HG02623 (cell line): ENCODE data around the gene EXOC4.
"Not testable (repeated sequence)": the region's sequence is repeated elsewhere in the genome, so short reads cannot be mapped to it uniquely, and the experiment has no call there.

Experiments
- ATAC-seq: cut with Tn5 transposase; IDR thresholded peaks from one replicate; pipeline ENCODE4 v1.9.1; 2021; ENCODE audit warnings: moderate library complexity; ENCODE audit not compliant: unreplicated experiment

Gene EXOC4

DNA sequence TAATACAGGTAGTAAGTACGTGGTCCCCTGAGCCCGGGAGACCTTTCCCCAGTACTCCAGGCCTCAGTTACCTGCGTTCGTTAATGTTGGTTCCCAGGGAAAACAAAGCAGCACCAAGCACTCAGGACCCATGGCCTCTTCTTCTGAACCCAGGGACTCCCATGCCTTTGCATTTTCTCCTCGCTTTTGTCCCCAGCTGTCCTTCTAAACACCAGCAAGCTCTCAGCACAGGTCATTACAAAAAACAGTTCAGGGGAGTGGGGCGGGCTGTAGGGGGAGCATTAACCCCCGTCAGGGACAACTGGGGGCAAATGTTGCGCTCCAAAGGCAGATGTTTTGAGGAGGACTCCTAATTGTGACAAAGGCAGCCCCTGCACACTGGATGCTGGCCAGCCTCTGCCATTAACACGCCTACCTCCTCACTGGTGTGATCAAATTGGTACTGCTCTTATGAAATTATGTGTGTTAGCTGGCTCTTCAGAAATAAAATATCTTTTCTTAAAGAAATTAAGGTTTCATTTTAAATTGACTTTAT is 793.8 kb downstream of the EXOC4 start:
- no peak for ATAC-seq

DNA sequence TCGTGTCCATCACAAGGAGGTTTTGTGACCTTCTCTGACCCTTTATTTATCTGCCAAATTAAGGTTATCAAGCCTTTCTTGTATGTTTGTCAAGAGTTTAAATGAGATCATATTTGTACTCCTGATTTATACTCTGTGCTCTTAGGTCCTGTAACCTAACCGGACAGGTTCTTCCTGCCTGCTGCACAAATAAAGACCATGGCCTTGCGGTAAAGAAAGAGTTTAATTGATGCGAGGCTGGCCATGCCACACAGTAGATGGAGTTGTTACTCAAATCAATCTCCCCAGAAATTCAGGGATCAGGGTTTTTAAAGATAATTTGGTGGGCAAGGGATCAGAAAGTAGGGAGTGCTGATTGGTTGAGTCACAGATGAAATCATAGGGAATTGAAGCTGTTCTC is 794.8 kb downstream of the EXOC4 start:
- ATAC-seq, result no peak

DNA sequence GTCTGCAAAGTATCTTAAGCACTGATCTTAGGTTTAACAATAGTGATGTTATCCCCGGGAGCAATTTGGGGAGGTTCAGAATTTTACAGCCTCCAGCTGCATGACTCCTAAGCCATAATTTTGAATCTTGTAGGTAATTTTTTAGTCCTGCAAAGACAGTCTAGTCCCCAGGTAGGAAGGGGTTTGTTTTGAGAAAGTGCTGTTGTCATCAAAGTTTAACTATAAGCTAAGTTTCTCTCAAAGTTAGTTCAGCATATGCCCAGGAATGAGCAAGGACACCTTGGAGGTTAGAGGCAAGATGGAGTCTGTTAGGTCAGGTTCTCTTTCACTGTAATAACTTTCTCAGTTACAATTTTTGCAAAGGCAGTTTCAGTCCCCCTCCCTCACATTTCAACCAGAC is 795.3 kb downstream of the EXOC4 start:
- ATAC-seq, result no peak

DNA sequence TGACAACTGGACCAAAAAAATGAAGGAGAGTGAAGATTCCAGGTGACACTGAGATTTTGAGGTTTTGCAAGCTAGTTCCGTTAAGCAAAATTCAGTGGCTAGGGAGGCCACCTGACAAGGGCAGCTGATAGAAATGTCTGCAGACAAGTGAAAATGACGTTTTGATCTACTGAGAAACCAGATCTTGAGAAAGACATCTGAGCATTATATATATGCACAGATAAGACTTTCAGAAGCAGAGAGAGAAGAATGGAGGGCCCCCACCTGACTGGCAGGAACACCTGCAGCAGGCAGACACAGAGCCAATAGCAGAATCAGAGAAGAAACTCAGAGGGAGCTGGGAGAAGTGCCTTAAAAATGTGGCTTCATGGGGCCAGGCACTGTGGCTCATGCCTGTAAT is 798.1 kb downstream of the EXOC4 start:
- ATAC-seq, result no peak

GRCh38 chr7:134056816-134057215 is 803.9 kb downstream of the EXOC4 start:
- no peak for ATAC-seq

DNA sequence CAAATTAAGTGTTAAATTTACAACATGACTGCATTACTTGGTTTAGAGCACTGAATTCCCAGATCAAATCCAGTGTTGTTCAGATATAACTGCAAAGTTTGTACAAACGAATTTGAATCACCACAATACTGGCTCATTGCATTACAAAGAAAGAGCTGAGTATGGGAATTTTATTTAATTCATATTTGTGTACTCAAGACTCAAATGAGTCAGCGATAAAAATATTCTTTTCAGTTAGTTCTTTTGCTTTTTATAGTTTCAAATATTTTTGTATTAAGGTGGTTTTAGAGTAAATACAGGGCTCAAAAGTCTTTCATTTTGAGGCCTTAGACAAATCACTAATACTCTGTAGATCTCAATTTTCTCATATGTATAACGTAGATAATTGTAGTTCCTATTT is 805.6 kb downstream of the EXOC4 start:
- no peak for ATAC-seq

DNA sequence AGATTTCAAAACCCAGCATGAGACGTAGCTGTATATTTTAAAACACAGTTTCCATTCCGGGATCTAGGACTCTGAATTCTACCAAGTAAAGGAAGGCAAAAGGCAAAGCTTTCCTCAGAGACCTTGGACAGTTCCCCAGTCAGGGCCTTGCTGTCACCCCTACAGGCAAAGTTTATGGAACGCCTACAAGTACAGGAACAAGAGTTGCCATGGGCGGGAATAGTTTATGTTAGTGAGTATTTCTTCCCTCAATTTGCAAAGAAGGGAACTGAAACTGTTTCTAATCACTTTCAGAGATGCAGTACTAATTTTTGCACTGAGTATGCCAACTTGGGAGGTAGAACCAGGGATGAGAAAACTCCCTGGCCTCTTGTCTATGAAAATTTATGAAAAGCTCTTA is 806.1 kb downstream of the EXOC4 start:
- no peak for ATAC-seq

DNA sequence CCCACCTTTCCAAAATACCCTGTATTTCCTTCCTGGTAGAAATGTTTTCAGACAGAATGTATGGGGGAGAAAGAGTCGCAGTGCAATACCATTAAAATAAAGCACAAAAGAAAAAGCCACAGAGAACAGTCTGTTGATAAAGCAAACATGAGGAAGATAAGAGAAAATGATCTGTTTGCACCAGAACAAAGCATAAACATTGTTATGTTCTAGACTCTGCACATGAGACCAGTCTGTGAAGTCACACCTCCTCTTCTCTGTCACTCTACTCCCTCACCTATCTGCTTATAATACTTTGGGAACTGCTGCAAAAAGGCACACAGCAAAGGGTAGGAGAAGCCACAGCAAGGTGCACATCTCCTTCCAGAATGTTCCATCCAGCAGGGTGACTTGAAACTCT is 807.0 kb downstream of the EXOC4 start:
- no peak for ATAC-seq

GRCh38 chr7:134060874-134061273 is 808.0 kb downstream of the EXOC4 start:
- ATAC-seq, result no peak

DNA sequence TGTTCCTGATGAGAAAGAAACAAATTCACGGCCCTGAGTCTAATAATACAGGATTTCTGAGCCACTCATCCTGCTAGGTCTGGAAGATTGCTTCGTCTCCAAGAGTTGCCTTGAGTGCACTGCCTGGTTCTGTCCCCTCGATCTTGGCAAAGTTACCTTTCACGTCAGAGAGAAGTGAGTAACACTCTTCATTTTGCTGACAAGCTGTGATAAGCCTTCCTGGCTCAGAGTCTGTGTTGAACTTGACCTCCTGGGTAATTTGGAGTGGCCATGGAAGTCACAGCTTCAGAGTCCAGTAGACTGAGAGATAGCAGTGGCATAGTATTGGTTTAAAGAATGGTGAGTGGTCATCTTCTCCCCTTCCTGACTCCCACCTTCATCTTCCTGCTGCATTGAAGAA is 809.6 kb downstream of the EXOC4 start:
- no peak for ATAC-seq

GRCh38 chr7:134065415-134065814 is 812.5 kb downstream of the EXOC4 start:
- no peak for ATAC-seq

DNA sequence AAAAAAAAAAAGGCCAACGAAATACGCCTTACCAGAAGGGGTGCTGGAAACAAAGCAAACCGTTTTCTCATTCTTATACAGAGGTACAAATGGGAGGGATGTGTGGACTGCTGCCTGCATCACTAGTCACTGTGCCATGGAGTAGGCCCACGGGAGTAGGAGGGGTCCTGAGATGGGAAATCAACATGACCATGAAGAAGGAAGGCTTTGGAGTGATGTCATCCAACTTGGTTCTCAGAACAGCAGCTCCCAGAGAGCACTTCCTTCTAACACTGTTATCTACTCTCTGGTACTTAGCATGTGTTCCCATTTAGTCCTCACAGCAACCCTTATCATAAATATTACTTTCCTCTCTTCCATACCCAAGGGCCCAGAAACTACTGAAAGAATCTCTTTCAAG is 814.3 kb downstream of the EXOC4 start:
- no peak for ATAC-seq

- no peak for ATAC-seq
These were observed 815.8 kb downstream of the EXOC4 start for GRCh38 chr7:134068670-134069069.

DNA sequence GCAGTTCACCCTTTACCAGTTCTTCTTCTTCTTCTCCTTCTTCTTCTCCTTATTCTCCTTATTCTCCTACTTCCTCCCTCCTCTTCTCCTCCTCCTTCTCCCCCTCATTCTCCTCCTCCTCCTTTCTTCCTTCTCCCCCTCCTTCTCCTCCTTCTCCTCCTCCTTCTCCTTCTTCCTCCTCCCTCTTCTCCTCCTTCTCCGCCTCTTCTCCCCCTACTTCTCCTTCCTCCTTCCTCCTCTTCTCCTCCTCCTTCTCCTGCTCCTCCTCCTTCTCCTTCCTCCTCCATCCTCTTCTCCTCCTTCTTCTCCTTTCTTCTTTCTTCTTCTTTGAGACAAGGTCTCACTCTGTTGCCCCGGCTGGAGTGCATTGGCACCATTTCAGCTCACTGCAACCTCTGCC is 816.3 kb downstream of the EXOC4 start:
- no peak for ATAC-seq

DNA sequence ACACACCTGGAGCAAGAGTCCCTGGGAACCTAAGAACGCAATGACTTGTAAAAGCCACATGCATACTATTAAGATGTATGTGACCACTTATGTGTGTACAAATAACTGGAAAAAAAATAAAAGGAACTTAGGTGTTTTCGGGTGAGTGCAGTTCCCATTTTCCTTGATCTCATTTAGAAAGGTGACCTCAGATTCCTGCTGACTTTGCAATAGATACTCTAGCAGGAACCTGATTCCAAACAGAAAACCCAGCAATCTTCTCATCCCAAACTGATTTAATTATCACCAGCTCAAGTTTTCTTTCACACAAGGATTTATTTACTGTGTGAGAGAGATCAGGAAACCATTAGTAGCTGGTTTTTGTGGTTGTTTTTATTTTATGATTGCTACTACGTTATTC is 817.8 kb downstream of the EXOC4 start:
- ATAC-seq, result no peak

- ATAC-seq, result peak; percentile 84
These were observed 818.8 kb downstream of the EXOC4 start for GRCh38 chr7:134071355-134072331.

GRCh38 chr7:134073276-134073675 is 820.4 kb downstream of the EXOC4 start:
- ATAC-seq, result no peak

- no peak for ATAC-seq
These were observed 822.9 kb downstream of the EXOC4 start for GRCh38 chr7:134075799-134076198.

- ATAC-seq, result not testable (repeated sequence)
These were observed 824.7 kb downstream of the EXOC4 start for GRCh38 chr7:134077560-134077959.

GRCh38 chr7:134078991-134079390 is 826.1 kb downstream of the EXOC4 start:
- no peak for ATAC-seq

- no peak for ATAC-seq
These were observed 828.8 kb downstream of the EXOC4 start for GRCh38 chr7:134081695-134082094.

- no peak for ATAC-seq
These were observed 831.0 kb downstream of the EXOC4 start for GRCh38 chr7:134083766-134084487.
